HG03469 (cell line): ENCODE results near the gene DNAJC17.

ENCODE experiments used
- ATAC-seq: cut with Tn5 transposase; IDR thresholded peaks from one replicate; pipeline ENCODE4 v1.9.1; 2021; ENCODE audit warnings: mild to moderate bottlenecking, moderate library complexity, moderate number of reproducible peaks; ENCODE audit not compliant: unreplicated experiment

DNAJC17 gene

GRCh38 chr15:40792394-40792793 lies 14.9 kb downstream of the DNAJC17 start:
- no peak for ATAC-seq

DNA sequence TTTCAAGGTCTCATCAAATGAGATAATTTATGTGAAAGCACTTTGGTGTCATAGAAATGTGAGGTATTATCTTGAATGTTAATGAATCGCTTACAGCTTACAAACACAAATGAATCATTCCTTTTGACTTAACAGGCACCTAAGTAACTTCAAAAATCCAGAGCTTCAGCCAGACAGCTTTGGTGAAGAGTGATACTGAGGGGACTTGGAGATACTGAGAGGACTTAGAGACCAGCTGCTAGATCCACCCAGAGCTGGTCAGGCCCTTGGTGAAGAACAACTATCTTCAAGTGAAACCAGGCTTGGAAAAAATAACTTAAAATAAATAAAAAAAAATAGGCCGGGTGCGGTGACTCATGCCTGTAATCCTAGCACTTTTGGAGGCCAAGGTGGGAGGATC lies 16.6 kb downstream of the DNAJC17 start:
- no peak for ATAC-seq

GRCh38 chr15:40789999-40790398 lies 17.3 kb downstream of the DNAJC17 start:
- no peak for ATAC-seq

DNA sequence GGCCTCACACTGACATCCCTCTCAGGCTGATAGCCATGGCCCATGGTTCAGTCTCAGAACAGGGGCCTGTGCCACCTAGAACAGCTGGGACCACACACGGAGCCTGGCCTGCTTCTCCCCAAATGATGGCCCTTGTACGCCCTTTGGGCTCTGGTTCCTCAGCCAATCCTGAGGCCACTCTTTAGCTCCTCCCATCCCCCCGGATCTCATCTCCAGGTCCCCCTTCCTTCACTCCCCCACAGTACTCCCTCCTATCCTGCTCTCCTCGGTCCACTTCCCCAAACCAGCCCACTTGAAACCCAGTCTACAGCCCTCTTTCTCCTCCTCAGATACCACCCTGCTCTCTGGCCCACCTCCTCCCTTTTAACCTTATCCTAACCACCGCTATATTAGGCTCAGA lies 18.2 kb downstream of the DNAJC17 start:
- ATAC-seq, result no peak

DNA sequence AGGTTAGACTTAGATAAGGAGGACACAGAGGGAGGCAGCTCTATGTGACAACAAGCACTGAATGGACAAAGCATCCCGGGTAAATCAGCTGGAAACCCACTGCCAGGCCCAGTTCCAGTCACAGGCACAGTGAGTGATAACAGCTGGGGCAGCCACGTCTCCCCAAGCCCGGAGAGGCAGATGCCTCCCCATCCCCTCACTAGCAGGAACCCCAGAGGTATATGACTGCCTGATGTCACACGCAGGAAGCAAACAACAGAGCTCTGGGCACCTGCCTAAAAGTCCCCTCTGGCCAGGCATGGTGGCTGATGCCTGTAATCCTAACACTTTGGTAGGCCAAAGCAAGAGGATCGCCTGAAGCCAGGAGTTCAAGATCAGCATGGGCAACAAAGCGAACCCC lies 19.3 kb downstream of the DNAJC17 start:
- no peak for ATAC-seq

DNA sequence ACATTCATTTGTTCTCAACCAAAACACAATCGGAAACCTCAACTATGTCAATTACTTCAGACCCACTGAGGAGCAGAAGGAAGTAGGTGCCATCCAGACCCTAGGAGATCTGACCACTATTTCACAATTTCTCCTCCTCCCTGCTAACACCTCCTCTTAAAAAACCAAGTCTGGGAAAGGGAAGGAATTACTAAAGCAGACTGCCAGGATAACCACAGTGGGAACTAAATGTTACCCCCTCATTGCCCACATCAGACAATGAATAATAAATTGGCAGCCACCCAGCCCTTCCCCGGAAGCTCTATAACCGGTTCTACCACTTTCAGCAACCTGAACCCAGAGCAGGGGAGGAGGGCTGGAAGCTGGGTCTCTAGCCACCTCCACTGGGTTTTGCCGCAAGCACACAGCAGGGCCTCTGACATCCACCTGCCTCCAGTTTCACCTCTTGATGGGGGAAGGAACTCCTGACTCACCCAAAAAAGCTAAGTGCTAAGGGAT lies 19.9 kb downstream of the DNAJC17 start:
- ATAC-seq, result no peak

- ATAC-seq, result no peak
These were observed 21.5 kb downstream of the DNAJC17 start for GRCh38 chr15:40785814-40786213.

GRCh38 chr15:40785164-40785563 lies 22.1 kb downstream of the DNAJC17 start:
- ATAC-seq, result no peak

DNA sequence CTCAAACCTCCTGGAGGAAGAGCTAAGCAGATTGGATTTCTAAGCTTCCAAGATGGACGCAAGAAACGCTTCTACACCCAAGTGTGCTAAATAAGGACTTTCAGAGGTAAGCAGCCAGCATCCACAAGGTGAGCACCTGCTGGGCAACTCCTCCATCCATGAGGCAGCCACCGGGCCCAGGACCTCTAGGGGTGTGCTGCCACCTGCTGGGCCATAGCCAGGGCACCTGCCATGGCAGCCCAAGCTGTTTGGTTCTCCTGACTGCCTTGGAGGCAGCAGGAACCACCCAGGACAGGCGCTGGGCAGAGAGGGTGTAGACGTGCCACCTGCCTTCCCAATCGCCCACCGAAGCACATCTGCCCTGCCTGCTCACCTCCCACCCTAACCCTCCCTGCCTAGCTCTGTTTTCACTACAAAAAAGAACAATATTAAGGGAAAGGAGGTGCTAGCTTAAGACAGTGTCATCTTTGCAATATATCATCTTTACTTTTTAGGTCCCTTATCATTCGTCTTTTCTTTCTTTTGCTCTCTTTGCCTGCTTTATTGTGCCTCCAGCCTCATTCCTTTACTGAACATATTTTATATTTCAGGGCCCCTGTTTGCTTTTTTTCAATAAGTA lies 24.6 kb downstream of the DNAJC17 start:
- no peak for ATAC-seq

DNA sequence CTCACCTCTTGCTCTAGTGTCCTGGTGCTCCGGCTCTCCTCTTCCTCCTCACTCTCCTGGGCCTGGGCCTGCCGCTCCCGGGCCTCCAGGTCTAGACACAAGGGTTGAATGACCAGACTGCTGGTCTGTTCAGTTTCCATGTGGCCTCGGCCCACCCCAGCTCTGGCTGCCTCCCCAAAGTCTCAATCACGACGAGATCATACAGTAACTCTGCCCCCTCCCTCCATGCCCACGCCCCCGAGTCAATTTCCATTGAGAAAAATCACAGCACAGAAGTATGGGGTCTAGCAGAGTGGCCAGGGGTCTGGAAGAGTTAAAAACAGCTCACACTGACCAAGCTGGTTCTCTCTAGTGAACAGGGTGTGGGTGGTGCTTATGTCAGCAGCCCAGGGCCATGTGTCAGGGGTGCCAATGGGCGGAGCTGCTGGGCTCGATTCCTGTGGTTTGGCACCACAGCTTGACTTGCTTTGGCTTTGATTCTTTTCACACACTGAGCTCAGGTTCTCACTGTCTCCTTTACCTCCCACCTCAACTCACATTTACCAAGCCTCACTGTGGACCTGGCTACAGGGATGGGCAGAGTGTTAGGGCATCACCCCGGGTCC lies 30.6 kb downstream of the DNAJC17 start:
- no peak for ATAC-seq

DNA sequence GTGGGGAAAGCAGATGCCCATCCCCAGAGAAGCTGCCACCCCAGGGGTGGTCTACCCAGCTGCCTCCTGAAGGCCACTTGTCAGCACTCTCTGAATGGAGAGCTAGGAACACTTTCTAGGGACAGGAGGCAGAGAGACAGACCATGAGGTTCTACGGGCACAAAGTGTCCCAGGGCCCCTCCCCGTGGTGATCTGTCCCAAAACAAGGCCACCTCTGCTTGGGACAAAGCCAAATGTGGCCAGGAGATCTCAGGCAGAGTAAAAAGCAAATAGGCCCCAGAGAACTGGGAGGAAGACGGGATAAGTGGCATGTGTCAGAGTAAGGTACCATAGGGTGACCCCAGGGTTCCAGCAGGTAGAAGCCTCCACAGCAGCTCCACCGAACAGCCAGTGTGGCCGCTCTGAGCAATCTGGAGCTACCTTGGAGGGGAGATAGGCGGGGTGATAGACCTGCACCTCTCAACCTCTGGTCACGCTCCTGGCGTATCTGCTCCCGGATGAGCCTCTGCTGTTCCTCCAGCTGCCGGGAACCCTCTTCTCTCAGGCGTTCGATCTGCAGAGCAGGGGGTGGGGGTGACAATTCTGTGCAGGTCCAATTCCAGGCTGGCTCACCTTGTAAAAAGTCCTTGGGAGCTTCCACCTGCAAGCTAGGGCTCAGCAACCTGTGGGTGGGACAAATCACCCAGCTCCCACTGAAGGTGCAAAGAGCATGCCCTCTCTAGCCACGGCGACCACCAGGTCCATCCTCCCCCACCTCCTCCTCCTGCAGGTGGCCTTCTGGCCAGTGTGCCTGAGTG lies 31.3 kb downstream of the DNAJC17 start:
- no peak for ATAC-seq

GRCh38 chr15:40775007-40775406 lies 32.3 kb downstream of the DNAJC17 start:
- no peak for ATAC-seq

- no peak for ATAC-seq
These were observed 33.4 kb downstream of the DNAJC17 start for GRCh38 chr15:40773902-40774301.

- no peak for ATAC-seq
These were observed 33.8 kb downstream of the DNAJC17 start for GRCh38 chr15:40773496-40773895.

- no peak for ATAC-seq
These were observed 35.3 kb downstream of the DNAJC17 start for GRCh38 chr15:40772014-40772413.

DNA sequence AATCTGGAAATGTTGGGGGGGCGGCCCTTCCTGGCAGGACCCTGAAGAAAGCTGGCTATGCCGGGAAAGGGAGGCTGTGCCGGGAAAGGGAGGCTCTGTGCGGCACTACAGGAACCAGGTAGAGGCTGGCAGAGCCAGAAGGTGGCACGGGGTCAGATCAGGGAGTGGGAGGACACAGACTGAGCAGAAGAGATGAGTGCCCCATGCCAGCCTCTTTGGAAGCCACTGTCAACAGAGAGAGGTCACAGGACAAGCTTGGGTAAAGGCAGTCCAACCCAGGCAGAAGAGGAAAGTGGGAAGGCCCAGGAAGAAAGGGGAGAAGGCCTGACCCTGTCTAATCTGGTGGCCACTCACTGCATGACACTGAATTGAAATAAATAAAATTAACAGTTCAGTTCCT lies 36.0 kb downstream of the DNAJC17 start:
- ATAC-seq, result no peak

GRCh38 chr15:40770147-40770721 lies 37.0 kb downstream of the DNAJC17 start:
- ATAC-seq, result no peak

- no peak for ATAC-seq
These were observed 37.8 kb downstream of the DNAJC17 start, which contains the start of gene C15orf62 for GRCh38 chr15:40769274-40770146. C15orf62 (plus strand) TSS chr15:40769980; CDS start chr15:40770496, 516 bp downstream.

- no peak for ATAC-seq
These were observed 38.6 kb downstream of the DNAJC17 start for GRCh38 chr15:40768521-40769273.
